HAP-1 (cell line): ENCODE measurements around the gene ZMYND10.

Experiments used
- DNase-seq, 2 experiments: peaks; one replicate each; pipeline ENCODE4 v3.0.0-alpha.2; 2016 to 2020; ENCODE audit warnings: low spot score in 2 of 2
- H3K27me3 ChIP-seq: fragments of 250-450 bp; sonication (Bioruptor Pico); 2 replicates; pipeline ENCODE4 v1.5.1; 2020; ENCODE audit warnings: low read depth, mild to moderate bottlenecking, moderate library complexity
- H3K36me3 ChIP-seq: fragments of 250-450 bp; sonication (Bioruptor Pico); replicated peaks from 2 replicates; pipeline ENCODE4 v1.5.1; 2020; ENCODE audit warnings: mild to moderate bottlenecking
- H3K4me1 ChIP-seq: fragments of 250-450 bp; sonication (Bioruptor Pico); 2 replicates; pipeline ENCODE4 v1.5.1; 2020; ENCODE audit warnings: mild to moderate bottlenecking
- H3K4me3 ChIP-seq: fragments of 250-450 bp; sonication (Bioruptor Pico); 2 replicates; pipeline ENCODE4 v1.5.1; 2020; ENCODE audit warnings: mild to moderate bottlenecking, moderate library complexity
- H3K9me3 ChIP-seq: fragments of 250-450 bp; sonication (Bioruptor Pico); 2 replicates; pipeline ENCODE4 v1.5.1; 2020; ENCODE audit warnings: mild to moderate bottlenecking, moderate library complexity
- in situ Hi-C: fragments of 300-500 bp; cut with MboI; formaldehyde crosslinking; loops from 3 replicates; pipeline ENCODE4 v1.14.3; 2020; ENCODE audit warnings: low sequenced_read_pairs, inconsistent platforms, mixed read lengths

ZMYND10 gene

GRCh38 chr3:50334339-50335075, 11.0 kb downstream of the ZMYND10 start:
- Histone ChIP-seq H3K9me3 (no peaks in the 10 kb centered on the region), H3K4me3 (0 out of 2 replicates have a peak overlapping the region, but pooled peaks have one; percentile 3), H3K4me1 (peaks cover 24% of the 10 kb centered on the region), H3K36me3 (peaks cover 51% of the 10 kb centered on the region), H3K27me3 (no peaks in the 10 kb centered on the region)
- in situ Hi-C loops, result no loop called here
- no peak for DNase-seq

GRCh38 chr3:50333744-50334328, 11.7 kb downstream of the ZMYND10 start:
- H3K4me1 ChIP-seq, result peaks cover 24% of the 10 kb centered on the region
- H3K4me3 ChIP-seq, result no peak overlapping the region
- H3K36me3 ChIP-seq, result peaks cover 53% of the 10 kb centered on the region
- in situ Hi-C loops, result no loop called here
- no peaks in the 10 kb centered on the region for H3K27me3 ChIP-seq
- no peak for DNase-seq
- H3K9me3 ChIP-seq, result no peaks in the 10 kb centered on the region

GRCh38 chr3:50331364-50331907, 14.1 kb downstream of the ZMYND10 start:
- Histone ChIP-seq H3K4me1 (peaks cover 18% of the 10 kb centered on the region), H3K4me3 (no peak overlapping the region), H3K36me3 (peaks cover 47% of the 10 kb centered on the region), H3K9me3 (no peaks in the 10 kb centered on the region), H3K27me3 (no peaks in the 10 kb centered on the region)
- in situ Hi-C loops, result no loop called here
- no peak for DNase-seq

DNA sequence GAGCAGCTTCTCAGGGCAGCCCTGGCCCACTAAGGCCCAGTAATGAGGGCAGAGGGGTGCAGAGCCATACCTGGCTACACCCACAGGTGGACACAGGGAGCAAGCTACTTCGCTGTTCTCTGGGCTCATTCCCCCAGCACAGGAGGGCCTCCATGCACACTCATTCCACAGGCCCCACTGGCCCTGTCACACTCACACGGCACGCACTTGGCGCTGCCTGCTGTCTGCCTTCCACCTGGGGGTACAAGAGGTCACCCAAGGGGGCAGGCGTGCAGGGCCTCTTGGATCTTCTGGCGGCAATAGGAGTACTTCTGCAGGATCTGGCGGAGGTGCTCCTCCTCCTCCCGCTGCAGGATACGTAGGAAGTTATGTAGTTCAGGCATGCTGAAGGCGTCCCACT, 15.2 kb downstream of the ZMYND10 start:
- peaks cover 42% of the 10 kb centered on the region for H3K36me3 ChIP-seq
- no peak for DNase-seq
- H3K4me3 ChIP-seq, result no peak overlapping the region
- H3K4me1 ChIP-seq, result peaks cover 11% of the 10 kb centered on the region
- in situ Hi-C loops, result no loop called here
- no peaks in the 10 kb centered on the region for H3K9me3 ChIP-seq
- no peaks in the 10 kb centered on the region for H3K27me3 ChIP-seq

GRCh38 chr3:50327943-50328691, 17.4 kb downstream of the ZMYND10 start, which contains the start of gene TUSC2:
Gene TUSC2, minus strand, starts transcription at chr3:50328223. Its CDS starts 124 bp downstream, at chr3:50328099.
- Histone ChIP-seq H3K4me1 (peaks cover 6% of the 10 kb centered on the region), H3K36me3 (peaks cover 41% of the 10 kb centered on the region), H3K4me3 (peak within 1 kb of the TSS; percentile 70), H3K9me3 (no peaks in the 10 kb centered on the region), H3K27me3 (no peaks in the 10 kb centered on the region)
- in situ Hi-C loops, result loop anchor here (5.0 kb wide), 1 partner anchor 36 kb away; the partner anchor contains the start of gene IFRD2
- DNase-seq, result peak; percentile 97 to 98

- H3K27me3 ChIP-seq, result no peaks in the 10 kb centered on the region
- H3K4me3 ChIP-seq, result peak overlapping the region; percentile 70
- in situ Hi-C loops, result loop anchor here (5.0 kb wide), 1 partner anchor 35 kb away; the partner anchor contains the start of gene IFRD2
- H3K4me1 ChIP-seq, result peaks cover 6% of the 10 kb centered on the region
- no peak for DNase-seq
- peaks cover 37% of the 10 kb centered on the region for H3K36me3 ChIP-seq
- no peaks in the 10 kb centered on the region for H3K9me3 ChIP-seq
Observed at GRCh38 chr3:50327129-50327528, 18.4 kb downstream of the ZMYND10 start.

GRCh38 chr3:50326182-50326541, 19.4 kb downstream of the ZMYND10 start:
- peaks cover 28% of the 10 kb centered on the region for H3K36me3 ChIP-seq
- H3K9me3 ChIP-seq, result no peaks in the 10 kb centered on the region
- H3K27me3 ChIP-seq, result no peaks in the 10 kb centered on the region
- DNase-seq, result no peak
- in situ Hi-C loops, result loop anchor here (5.0 kb wide), 1 partner anchor 34 kb away; the partner anchor contains the start of gene IFRD2
- H3K4me1 ChIP-seq, result peaks cover 11% of the 10 kb centered on the region
- no peak overlapping the region for H3K4me3 ChIP-seq

DNA sequence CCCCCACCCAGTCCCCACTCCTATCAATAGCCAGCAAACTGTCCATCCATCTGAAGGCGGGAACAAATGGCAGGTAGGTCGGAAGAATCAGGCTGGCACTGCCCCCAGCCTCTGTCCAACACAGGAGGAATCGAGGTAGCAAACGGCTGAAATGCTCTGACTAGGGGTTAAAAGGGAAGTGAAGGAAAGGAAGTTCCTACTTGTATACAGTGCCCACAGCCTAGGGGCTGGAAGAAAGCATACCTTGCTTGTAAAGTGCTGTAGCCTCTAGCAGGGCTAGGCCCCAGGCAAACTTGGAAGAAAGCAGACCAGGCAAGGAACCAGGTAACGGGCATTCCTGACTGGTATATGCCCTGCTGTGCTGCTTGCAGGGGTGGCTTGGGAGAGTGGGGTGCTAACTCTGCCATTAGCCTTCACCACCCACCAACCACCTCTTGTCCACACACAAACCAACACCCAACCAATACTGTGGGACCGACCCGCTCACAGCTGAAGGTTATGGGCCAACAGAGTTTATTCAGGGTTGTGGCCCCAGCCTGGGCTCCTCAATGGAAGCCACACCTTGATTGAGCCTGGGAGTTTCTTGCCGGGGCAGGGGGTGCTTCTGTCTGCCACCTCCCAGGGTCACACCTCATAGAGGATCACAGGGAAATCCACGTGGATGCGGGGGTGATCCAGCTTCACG, 19.9 kb downstream of the ZMYND10 start:
- H3K4me3 ChIP-seq, result no peak overlapping the region
- peaks cover 11% of the 10 kb centered on the region for H3K4me1 ChIP-seq
- DNase-seq, result no peak
- no peaks in the 10 kb centered on the region for H3K27me3 ChIP-seq
- in situ Hi-C loops, result loop anchor here (5.0 kb wide), 1 partner anchor 33 kb away; the partner anchor contains the start of gene IFRD2
- H3K9me3 ChIP-seq, result no peaks in the 10 kb centered on the region
- peaks cover 24% of the 10 kb centered on the region for H3K36me3 ChIP-seq

DNA sequence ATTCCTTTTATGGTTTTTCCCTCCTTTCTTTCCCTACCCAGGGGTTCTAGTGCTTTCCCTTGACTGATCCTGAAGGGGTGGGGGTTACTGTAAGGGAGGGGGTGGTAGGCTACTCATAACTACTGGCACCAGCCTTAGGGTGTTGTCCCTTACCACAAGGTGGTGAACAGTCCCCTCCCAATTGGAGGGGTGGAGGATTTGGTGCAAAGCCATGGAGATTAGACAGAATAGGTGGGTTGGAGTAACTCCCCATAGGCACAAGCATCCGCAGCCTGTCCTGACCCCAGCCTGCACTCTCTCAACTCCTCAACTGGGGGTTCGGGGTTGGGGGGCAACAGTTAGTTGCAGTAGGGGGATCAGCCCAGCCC, 20.4 kb downstream of the ZMYND10 start:
- no peak for DNase-seq
- no peak overlapping the region for H3K4me3 ChIP-seq
- in situ Hi-C loops, result loop anchor here (5.0 kb wide), 1 partner anchor 33 kb away; the partner anchor contains the start of gene IFRD2
- peaks cover 15% of the 10 kb centered on the region for H3K4me1 ChIP-seq
- H3K27me3 ChIP-seq, result no peaks in the 10 kb centered on the region
- peaks cover 23% of the 10 kb centered on the region for H3K36me3 ChIP-seq
- H3K9me3 ChIP-seq, result no peaks in the 10 kb centered on the region

DNA sequence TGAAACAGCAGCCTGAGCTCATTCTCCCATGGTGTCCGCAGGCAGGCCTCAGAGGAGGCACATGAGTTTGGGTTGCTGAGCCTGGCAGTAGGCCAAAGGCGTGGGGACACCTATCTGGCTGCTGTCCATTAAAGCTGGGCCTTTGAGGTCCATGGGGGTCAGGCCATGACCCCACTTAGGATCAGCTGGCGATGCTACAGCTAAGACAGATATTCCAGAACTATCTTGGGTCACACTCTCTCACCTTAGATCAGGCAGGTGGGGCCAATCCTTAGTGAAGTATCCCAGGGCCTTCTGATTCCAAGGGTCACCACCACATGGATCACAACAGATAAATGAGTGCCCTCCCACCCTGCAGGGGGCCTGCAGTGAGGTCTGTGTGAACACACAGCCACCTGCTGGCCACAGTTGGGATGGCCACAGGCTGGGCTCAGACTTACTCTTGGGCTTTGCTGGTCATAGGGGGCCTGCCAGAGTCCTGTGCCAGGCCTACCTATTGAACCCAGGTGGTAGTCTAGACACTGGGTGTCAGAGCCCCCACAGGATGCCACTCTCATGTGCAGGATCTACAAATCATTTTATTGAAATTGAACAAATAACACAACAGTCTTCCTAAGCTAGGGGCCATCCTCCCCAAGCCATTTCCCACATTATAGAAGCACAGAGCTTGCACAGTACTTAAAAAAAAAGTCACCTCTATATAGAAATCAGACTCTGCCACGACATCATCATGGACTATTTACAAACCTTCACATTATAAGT, 21.0 kb downstream of the ZMYND10 start:
- peaks cover 21% of the 10 kb centered on the region for H3K36me3 ChIP-seq
- H3K9me3 ChIP-seq, result no peaks in the 10 kb centered on the region
- H3K4me1 ChIP-seq, result peaks cover 16% of the 10 kb centered on the region
- no peak overlapping the region for H3K4me3 ChIP-seq
- no peaks in the 10 kb centered on the region for H3K27me3 ChIP-seq
- in situ Hi-C loops, result loop anchor here (5.0 kb wide), 1 partner anchor 32 kb away; the partner anchor contains the start of gene IFRD2
- peak; percentile 49 to 87 for DNase-seq

- Histone ChIP-seq H3K9me3 (no peaks in the 10 kb centered on the region), H3K4me3 (no peak overlapping the region), H3K4me1 (peaks cover 16% of the 10 kb centered on the region), H3K27me3 (no peaks in the 10 kb centered on the region), H3K36me3 (peaks cover 26% of the 10 kb centered on the region)
- no peak for DNase-seq
- in situ Hi-C loops, result no loop called here
Observed at GRCh38 chr3:50323614-50324199, 21.8 kb downstream of the ZMYND10 start.

GRCh38 chr3:50323092-50323600, 22.4 kb downstream of the ZMYND10 start:
- peaks cover 32% of the 10 kb centered on the region for H3K36me3 ChIP-seq
- H3K4me1 ChIP-seq, result peaks cover 16% of the 10 kb centered on the region
- H3K27me3 ChIP-seq, result no peaks in the 10 kb centered on the region
- no peak overlapping the region for H3K4me3 ChIP-seq
- in situ Hi-C loops, result no loop called here
- no peaks in the 10 kb centered on the region for H3K9me3 ChIP-seq
- no peak for DNase-seq
